H9 (cell line): Measurements from ENCODE around the gene RFX1. TPM values are rescaled to one million over a fixed set of nuclear protein-coding genes. Genes with fewer than 3 reads are reported as not detected.
A peak's percentile ranks its signal among the peaks of the same experiment; 100 is the strongest.

Source experiments
- DNase-seq: peaks from one replicate; pipeline ENCODE4 v3.0.0-alpha.2; 2017
- H2AFZ ChIP-seq: one replicate; pipeline ENCODE4 v1.6.1; 2013; ENCODE audit warnings: mild to moderate bottlenecking, low read length, control low read depth, moderate library complexity
- H2AK5ac ChIP-seq: 2 replicates; pipeline ENCODE4 v1.6.1; 2013; ENCODE audit warnings: low read length, control low read depth, mixed read lengths; ENCODE audit not compliant: insufficient read length
- H2BK120ac ChIP-seq: one replicate; pipeline ENCODE4 v1.6.1; 2013; ENCODE audit warnings: low read depth, mild to moderate bottlenecking, low read length, control low read depth, inconsistent platforms; ENCODE audit not compliant: poor library complexity, severe bottlenecking
- H2BK12ac ChIP-seq: 2 replicates; pipeline ENCODE4 v1.6.1; 2013; ENCODE audit warnings: low read length, control low read depth, mixed read lengths, low read depth; ENCODE audit not compliant: insufficient read length
- H2BK15ac ChIP-seq: 2 replicates; pipeline ENCODE4 v1.6.1; 2013; ENCODE audit warnings: low read depth, low read length, control low read depth
- H2BK20ac ChIP-seq: one replicate; pipeline ENCODE4 v1.6.1; 2013; ENCODE audit warnings: low read depth, mild to moderate bottlenecking, low read length, control low read depth, inconsistent platforms; ENCODE audit not compliant: poor library complexity, severe bottlenecking
- H2BK5ac ChIP-seq: 2 replicates; pipeline ENCODE4 v1.6.1; 2013; ENCODE audit warnings: low read length, control low read depth, mixed read lengths; ENCODE audit not compliant: insufficient read length
- H3K14ac ChIP-seq: 2 replicates; pipeline ENCODE4 v1.6.1; 2013; ENCODE audit warnings: low read length, control low read depth; ENCODE audit not compliant: insufficient read depth
- H3K18ac ChIP-seq: 2 replicates; pipeline ENCODE4 v1.6.1; 2013; ENCODE audit warnings: low read depth, mild to moderate bottlenecking, mixed read lengths, low read length, control low read depth; ENCODE audit not compliant: insufficient read length
- H3K23ac ChIP-seq: 2 replicates; pipeline ENCODE4 v1.6.1; 2013; ENCODE audit warnings: low read length, control low read depth, mixed read lengths, low read depth; ENCODE audit not compliant: insufficient read length
- H3K23me2 ChIP-seq: 2 replicates; pipeline ENCODE4 v1.6.1; 2013; ENCODE audit warnings: low read depth, mild to moderate bottlenecking, mixed read lengths, low read length, control low read depth; ENCODE audit not compliant: insufficient read length, poor library complexity, severe bottlenecking
- H3K27ac ChIP-seq: 2 replicates; pipeline ENCODE4 v1.5.1; 2013; ENCODE audit warnings: low read length, control low read depth, mixed read lengths, low read depth; ENCODE audit not compliant: insufficient read length
- H3K27me3 ChIP-seq: 2 replicates; pipeline ENCODE4 v1.6.1; 2013; ENCODE audit warnings: low read length, control low read depth, inconsistent platforms; ENCODE audit not compliant: insufficient read depth
- H3K4ac ChIP-seq: 2 replicates; pipeline ENCODE4 v1.6.1; 2013; ENCODE audit warnings: low read depth, mild to moderate bottlenecking, control low read depth, inconsistent platforms, low read length, moderate library complexity
- H3K4me1 ChIP-seq: 2 replicates; pipeline ENCODE4 v1.6.1; 2013; ENCODE audit warnings: low read length, control low read depth, inconsistent platforms; ENCODE audit not compliant: insufficient read depth
- H3K4me2 ChIP-seq: 2 replicates; pipeline ENCODE4 v1.6.1; 2013; ENCODE audit warnings: low read length, control low read depth, mixed read lengths; ENCODE audit not compliant: insufficient read length, insufficient read depth
- H3K56ac ChIP-seq: 2 replicates; pipeline ENCODE4 v1.6.1; 2013; ENCODE audit warnings: low read depth, mild to moderate bottlenecking, mixed read lengths, low read length, control low read depth; ENCODE audit not compliant: insufficient read length
- H3K79me1 ChIP-seq: 2 replicates; pipeline ENCODE4 v1.6.1; 2013; ENCODE audit warnings: low read depth, mild to moderate bottlenecking, moderate library complexity, low read length, control low read depth, inconsistent platforms; ENCODE audit not compliant: insufficient read depth, poor library complexity, severe bottlenecking
- H3K79me2 ChIP-seq: 2 replicates; pipeline ENCODE4 v1.6.1; 2013; ENCODE audit warnings: low read length, control low read depth, inconsistent platforms; ENCODE audit not compliant: insufficient read depth
- H3K9ac ChIP-seq: 2 replicates; pipeline ENCODE4 v1.6.1; 2013; ENCODE audit warnings: low read length, control low read depth, mixed read lengths; ENCODE audit not compliant: insufficient read length; ENCODE audit errors: extremely low read depth
- H3K9me3 ChIP-seq: one replicate; pipeline ENCODE4 v1.6.1; 2013; ENCODE audit warnings: low read depth, low read length, inconsistent platforms; ENCODE audit not compliant: control insufficient read depth
- H3T11ph ChIP-seq: one replicate; pipeline ENCODE4 v1.6.1; 2013; ENCODE audit warnings: mild to moderate bottlenecking, low read length, control low read depth, inconsistent platforms
- H4K20me1 ChIP-seq: one replicate; pipeline ENCODE4 v1.6.1; 2013; ENCODE audit not compliant: control insufficient read depth, insufficient read length, insufficient read depth
- H4K5ac ChIP-seq: 2 replicates; pipeline ENCODE4 v1.6.1; 2013; ENCODE audit warnings: low read depth, mild to moderate bottlenecking, mixed read lengths, low read length, control low read depth; ENCODE audit not compliant: insufficient read length
- H4K8ac ChIP-seq: replicated peaks from 2 replicates; pipeline ENCODE4 v1.6.1; 2013; ENCODE audit warnings: low read length, control low read depth, mixed read lengths, low read depth; ENCODE audit not compliant: insufficient read length
- H4K91ac ChIP-seq: 2 replicates; pipeline ENCODE4 v1.6.1; 2013; ENCODE audit warnings: low read depth, mild to moderate bottlenecking, moderate library complexity, mixed read lengths, low read length, control low read depth; ENCODE audit not compliant: insufficient read length
- H3K27ac Mint-ChIP-seq, 3 experiments: 2 replicates in 2 of 3; 3 replicates in 1 of 3; pipeline ENCODE4 v1.8.0; 2020 to 2021; ENCODE audit warnings: mixed read lengths in 3 of 3, mild to moderate bottlenecking in 1 of 3, moderate library complexity in 1 of 3
- H3K27me3 Mint-ChIP-seq: 2 replicates; pipeline ENCODE4 v1.8.0; 2021; ENCODE audit warnings: low read depth, mild to moderate bottlenecking, moderate library complexity, mixed read lengths
- H3K36me3 Mint-ChIP-seq, 3 experiments: 2 replicates in 2 of 3; 3 replicates in 1 of 3; pipeline ENCODE4 v1.8.0; 2020 to 2021; ENCODE audit warnings: low read depth in 3 of 3, mixed read lengths in 3 of 3; ENCODE audit not compliant: insufficient read depth in 1 of 3
- H3K4me1 Mint-ChIP-seq, 2 experiments: 2 replicates each; pipeline ENCODE4 v1.8.0; 2020; ENCODE audit warnings: mixed read lengths in 2 of 2
- H3K4me3 Mint-ChIP-seq, 2 experiments: 2 replicates in 1 of 2; 3 replicates in 1 of 2; pipeline ENCODE4 v1.8.0; 2020 to 2021; ENCODE audit warnings: mild to moderate bottlenecking in 2 of 2, mixed read lengths in 2 of 2, moderate library complexity in 1 of 2
- H3K9me3 Mint-ChIP-seq, 2 experiments: 2 replicates in 1 of 2; 3 replicates in 1 of 2; pipeline ENCODE4 v1.8.0; 2020; ENCODE audit warnings: mild to moderate bottlenecking in 2 of 2, mixed read lengths in 2 of 2, moderate library complexity in 1 of 2
- WGBS: extraction: QIAGEN DNeasy Blood & Tissue Kit; methylation state at CpG from one replicate; pipeline ENCODE4 v1.1.7; 2013; ENCODE audit warnings: missing lambda C conversion rate, low lambda C conversion rate, mixed read lengths; ENCODE audit not compliant: insufficient read length; ENCODE audit errors: extremely low coverage; 5-methylcytosine and 5-hydroxymethylcytosine counted together
- total RNA-seq: library from RNA; stranded (reverse); gene quantifications from 2 replicates; pipeline ENCODE4 v1.2.1, GENCODE V29; 2021
- TF ChIP-seq, protein P1 (sequence below): fragments of 200-600 bp; sonication (generic); conservative IDR thresholded peaks from 3 replicates; pipeline ENCODE4 v1.8.0; 2021; ENCODE audit warnings: antibody characterized with exemption, mild to moderate bottlenecking

The RFX1 gene
- total RNA-seq, 1 experiment from 2014 or later: 21.4 TPM

GRCh38 chr19:13989487-13989886, 16.6 kb downstream of the RFX1 start:
- Mint-ChIP-seq H3K4me1 (peaks cover 37 to 48% of the 10 kb centered on the region in 2 experiments), H3K27ac (peak overlapping the region; percentile 14 to 74 (median 56)), H3K36me3 (peaks cover 0 to 33% (median 18%) of the 10 kb centered on the region in 3 experiments; a peak in 6 of 7 replicates), H3K9me3 (no peaks in the 10 kb centered on the region; a peak in 1 of 5 replicates), H3K27me3 (no peaks in the 10 kb centered on the region), H3K4me3 (no peak overlapping the region; a peak in 1 of 5 replicates)
- Histone ChIP-seq H3K27me3 (no peaks in the 10 kb centered on the region), H3K79me2 (no peaks in the 10 kb centered on the region), H2BK20ac (no peak overlapping the region), H3K79me1 (no peaks in the 10 kb centered on the region), H4K8ac (no peak overlapping the region), H3K4me2 (no peak overlapping the region), H3K23ac (no peak overlapping the region), H3K18ac (no peak overlapping the region), H4K5ac (no peak overlapping the region), H2BK120ac (no peak overlapping the region), H4K20me1 (no peaks in the 10 kb centered on the region), H3K56ac (no peak overlapping the region), H2BK12ac (no peak overlapping the region), H3K9ac (no peak overlapping the region), H4K91ac (no peak overlapping the region), H3K4ac (no peak overlapping the region), H3K9me3 (no peaks in the 10 kb centered on the region), H3K23me2 (no peaks in the 10 kb centered on the region), H3T11ph (no peak overlapping the region), H2BK5ac (no peak overlapping the region), H3K14ac (no peak overlapping the region), H3K4me1 (peaks cover 3% of the 10 kb centered on the region; the same call in 1 of the 2 replicates), H2BK15ac (no peak overlapping the region), H3K27ac (no peak overlapping the region), H2AK5ac (no peak overlapping the region), H2AFZ (no peak overlapping the region)
- TF ChIP-seq, protein P1, sequence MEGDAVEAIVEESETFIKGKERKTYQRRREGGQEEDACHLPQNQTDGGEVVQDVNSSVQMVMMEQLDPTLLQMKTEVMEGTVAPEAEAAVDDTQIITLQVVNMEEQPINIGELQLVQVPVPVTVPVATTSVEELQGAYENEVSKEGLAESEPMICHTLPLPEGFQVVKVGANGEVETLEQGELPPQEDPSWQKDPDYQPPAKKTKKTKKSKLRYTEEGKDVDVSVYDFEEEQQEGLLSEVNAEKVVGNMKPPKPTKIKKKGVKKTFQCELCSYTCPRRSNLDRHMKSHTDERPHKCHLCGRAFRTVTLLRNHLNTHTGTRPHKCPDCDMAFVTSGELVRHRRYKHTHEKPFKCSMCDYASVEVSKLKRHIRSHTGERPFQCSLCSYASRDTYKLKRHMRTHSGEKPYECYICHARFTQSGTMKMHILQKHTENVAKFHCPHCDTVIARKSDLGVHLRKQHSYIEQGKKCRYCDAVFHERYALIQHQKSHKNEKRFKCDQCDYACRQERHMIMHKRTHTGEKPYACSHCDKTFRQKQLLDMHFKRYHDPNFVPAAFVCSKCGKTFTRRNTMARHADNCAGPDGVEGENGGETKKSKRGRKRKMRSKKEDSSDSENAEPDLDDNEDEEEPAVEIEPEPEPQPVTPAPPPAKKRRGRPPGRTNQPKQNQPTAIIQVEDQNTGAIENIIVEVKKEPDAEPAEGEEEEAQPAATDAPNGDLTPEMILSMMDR: no peak
- no CpG with 5 or more reads among the region's 7 CpGs for whole genome bisulfite sequencing
- DNase-seq: no peak
